ENCODE results near the gene ELMOD3. TPM values are rescaled to one million over a fixed set of nuclear protein-coding genes. Genes with fewer than 3 reads are reported as not detected.

Gene ELMOD3
- total RNA-seq, 1 experiment from 2014 or later, result 9.7 TPM

- ATAC-seq (no peak), DNase-seq (ENCODE audit: low spot score) (no peak)
- no peaks in the 10 kb centered on the region for H3K27me3 Mint-ChIP-seq (ENCODE audit: low read depth)
- H3K36me3 Mint-ChIP-seq, result peaks cover 53% of the 10 kb centered on the region
- H3K27ac Mint-ChIP-seq, result no peak overlapping the region
- ChIA-PET CTCF (interaction anchor here (0.7 kb wide), 1 partner anchor 40 kb away, joined by 6 read pairs; no protein-coding TSS in a partner anchor), POLR2A (interaction anchor here (0.7 to 1.5 kb wide), 3 partner anchors 19 to 128 kb away, joined by 3 to 7 read pairs (median 4); no protein-coding TSS in a partner anchor)
- peaks cover 5% of the 10 kb centered on the region for H3K4me1 Mint-ChIP-seq
- H3K9me3 Mint-ChIP-seq, result peaks cover 6% of the 10 kb centered on the region; the same call in 1 of the 2 replicates
- no peak for TF ChIP-seq RORB (CRISPR knock-in tag; IDR thresholded peaks at IDR 0.05)
- no peak for TF ChIP-seq ATF3 (CRISPR knock-in tag; conservative IDR thresholded peaks at IDR 0.05)
- no peak for TF ChIP-seq GRHL2 (CRISPR knock-in tag; IDR thresholded peaks at IDR 0.05; ENCODE audit: insufficient replicate concordance, severe bottlenecking)
- no peak for TF ChIP-seq ZSCAN18 (CRISPR knock-in tag; IDR thresholded peaks at IDR 0.05)
- no peak for TF ChIP-seq TP53 (CRISPR knock-in tag; IDR thresholded peaks at IDR 0.05)
- no peak for TF ChIP-seq ZMAT4 (CRISPR knock-in tag; IDR thresholded peaks at IDR 0.05)
- no peak for TF ChIP-seq AFF4 (CRISPR knock-in tag; IDR thresholded peaks at IDR 0.05; ENCODE audit: borderline replicate concordance)
- TF ChIP-seq USF1 (CRISPR knock-in tag; IDR thresholded peaks at IDR 0.05), result no peak
- TF ChIP-seq SMAD4 (CRISPR knock-in tag; IDR thresholded peaks at IDR 0.05), result no peak
- no peak for TF ChIP-seq FOXP4 (CRISPR knock-in tag; IDR thresholded peaks at IDR 0.05)
- no peak for TF ChIP-seq JUN (CRISPR knock-in tag; IDR thresholded peaks at IDR 0.05)
- H3K4me3 Mint-ChIP-seq, result no peak overlapping the region
Measured at GRCh38 chr2:85400023-85400422, 45.5 kb downstream of the ELMOD3 start.

- DNase-seq (ENCODE audit: low spot score) (no peak), ATAC-seq (no peak)
- H3K36me3 Mint-ChIP-seq, result peaks cover 52% of the 10 kb centered on the region
- ChIA-PET CTCF (no interaction called here), POLR2A (interaction anchor here (0.8 to 1.5 kb wide), 2 partner anchors 9 to 18 kb away, joined by 3 read pairs; partner anchors contain the start of gene CAPG)
- no peaks in the 10 kb centered on the region for H3K27me3 Mint-ChIP-seq (ENCODE audit: low read depth)
- H3K9me3 Mint-ChIP-seq, result peaks cover 6% of the 10 kb centered on the region; the same call in 1 of the 2 replicates
- peaks cover 7% of the 10 kb centered on the region for H3K4me1 Mint-ChIP-seq
- no peak overlapping the region for H3K27ac Mint-ChIP-seq
- no peak overlapping the region for H3K4me3 Mint-ChIP-seq
- TF ChIP-seq NFYB (CRISPR knock-in tag; conservative IDR thresholded peaks at IDR 0.05; ENCODE audit: low read depth) (no peak), GRHL2 (CRISPR knock-in tag; IDR thresholded peaks at IDR 0.05; ENCODE audit: insufficient replicate concordance, severe bottlenecking) (no peak), CTCF (IDR thresholded peaks at IDR 0.05) (no peak), ATF3 (CRISPR knock-in tag; conservative IDR thresholded peaks at IDR 0.05) (no peak), ZNF138 (CRISPR knock-in tag; conservative IDR thresholded peaks at IDR 0.05) (no peak), ELF4 (CRISPR knock-in tag; IDR thresholded peaks at IDR 0.05; ENCODE audit: low read depth) (no peak), ZNF512 (CRISPR knock-in tag; IDR thresholded peaks at IDR 0.05; ENCODE audit: borderline replicate concordance) (no peak), ATF2 (CRISPR knock-in tag; IDR thresholded peaks at IDR 0.05; ENCODE audit: borderline replicate concordance, low read depth) (no peak)
Measured at GRCh38 chr2:85400541-85401463, 46.2 kb downstream of the ELMOD3 start.
